LNCaP clone FGC (cell line): ENCODE results near the gene TKT.

Experiments
- DNase-seq: peaks from one replicate; pipeline ENCODE4 v3.0.0-alpha.2; 2011; ENCODE audit warnings: low read depth
- H3K4me3 ChIP-seq: 2 replicates; pipeline ENCODE4 v1.5.1; 2011; ENCODE audit warnings: mild to moderate bottlenecking, low read depth, low read length, control low read depth
- TF ChIP-seq, protein P1 (sequence below): IDR thresholded peaks from 2 replicates; pipeline ENCODE4 v1.5.1; 2012; ENCODE audit warnings: mild to moderate bottlenecking; ENCODE audit not compliant: control insufficient read depth, insufficient read depth; ENCODE audit errors: extremely low read depth

The TKT gene

DNA sequence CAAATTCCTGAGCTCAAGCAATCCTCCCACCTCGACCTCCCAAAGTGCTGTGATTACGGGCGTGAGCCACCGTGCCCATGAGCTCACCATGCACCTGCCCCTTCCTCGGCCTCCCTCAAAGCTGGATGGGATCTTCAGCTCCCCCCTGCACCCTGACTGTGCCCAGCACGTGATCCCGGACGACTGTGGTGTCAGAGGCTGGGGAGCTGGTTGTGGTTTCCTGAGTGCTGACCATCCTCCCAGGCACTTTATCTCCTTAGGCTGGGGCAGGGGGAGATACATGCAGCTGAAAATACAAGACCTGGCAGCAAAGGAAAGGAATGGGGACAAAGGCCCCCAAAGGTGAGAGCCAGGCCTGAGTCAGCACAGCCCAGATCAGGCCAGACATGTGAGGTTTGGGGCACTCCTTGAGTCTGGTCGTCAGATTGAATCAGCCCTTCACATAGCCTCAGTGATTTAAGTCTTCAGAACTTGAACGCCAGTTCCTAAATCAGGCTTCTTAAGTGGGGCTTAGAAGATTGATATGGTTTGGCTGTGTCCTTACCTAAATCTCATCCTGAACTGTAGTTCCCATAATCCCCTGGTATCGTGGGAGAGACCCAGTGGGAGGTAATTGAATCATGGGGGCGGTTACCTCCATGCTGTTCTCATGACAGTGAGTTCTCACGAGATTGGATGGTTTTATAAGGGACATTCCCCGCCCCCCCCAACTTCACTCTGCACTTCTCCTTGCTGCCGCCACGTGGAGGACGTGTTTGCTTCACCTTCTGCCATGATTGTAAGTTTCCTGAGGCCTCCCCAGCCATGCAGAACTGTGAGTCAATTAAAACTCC is 59.0 kb downstream of the TKT start:
- H3K4me3 ChIP-seq: no peak overlapping the region
- TF ChIP-seq, protein P1, sequence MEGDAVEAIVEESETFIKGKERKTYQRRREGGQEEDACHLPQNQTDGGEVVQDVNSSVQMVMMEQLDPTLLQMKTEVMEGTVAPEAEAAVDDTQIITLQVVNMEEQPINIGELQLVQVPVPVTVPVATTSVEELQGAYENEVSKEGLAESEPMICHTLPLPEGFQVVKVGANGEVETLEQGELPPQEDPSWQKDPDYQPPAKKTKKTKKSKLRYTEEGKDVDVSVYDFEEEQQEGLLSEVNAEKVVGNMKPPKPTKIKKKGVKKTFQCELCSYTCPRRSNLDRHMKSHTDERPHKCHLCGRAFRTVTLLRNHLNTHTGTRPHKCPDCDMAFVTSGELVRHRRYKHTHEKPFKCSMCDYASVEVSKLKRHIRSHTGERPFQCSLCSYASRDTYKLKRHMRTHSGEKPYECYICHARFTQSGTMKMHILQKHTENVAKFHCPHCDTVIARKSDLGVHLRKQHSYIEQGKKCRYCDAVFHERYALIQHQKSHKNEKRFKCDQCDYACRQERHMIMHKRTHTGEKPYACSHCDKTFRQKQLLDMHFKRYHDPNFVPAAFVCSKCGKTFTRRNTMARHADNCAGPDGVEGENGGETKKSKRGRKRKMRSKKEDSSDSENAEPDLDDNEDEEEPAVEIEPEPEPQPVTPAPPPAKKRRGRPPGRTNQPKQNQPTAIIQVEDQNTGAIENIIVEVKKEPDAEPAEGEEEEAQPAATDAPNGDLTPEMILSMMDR: no peak
- DNase-seq: no peak

DNA sequence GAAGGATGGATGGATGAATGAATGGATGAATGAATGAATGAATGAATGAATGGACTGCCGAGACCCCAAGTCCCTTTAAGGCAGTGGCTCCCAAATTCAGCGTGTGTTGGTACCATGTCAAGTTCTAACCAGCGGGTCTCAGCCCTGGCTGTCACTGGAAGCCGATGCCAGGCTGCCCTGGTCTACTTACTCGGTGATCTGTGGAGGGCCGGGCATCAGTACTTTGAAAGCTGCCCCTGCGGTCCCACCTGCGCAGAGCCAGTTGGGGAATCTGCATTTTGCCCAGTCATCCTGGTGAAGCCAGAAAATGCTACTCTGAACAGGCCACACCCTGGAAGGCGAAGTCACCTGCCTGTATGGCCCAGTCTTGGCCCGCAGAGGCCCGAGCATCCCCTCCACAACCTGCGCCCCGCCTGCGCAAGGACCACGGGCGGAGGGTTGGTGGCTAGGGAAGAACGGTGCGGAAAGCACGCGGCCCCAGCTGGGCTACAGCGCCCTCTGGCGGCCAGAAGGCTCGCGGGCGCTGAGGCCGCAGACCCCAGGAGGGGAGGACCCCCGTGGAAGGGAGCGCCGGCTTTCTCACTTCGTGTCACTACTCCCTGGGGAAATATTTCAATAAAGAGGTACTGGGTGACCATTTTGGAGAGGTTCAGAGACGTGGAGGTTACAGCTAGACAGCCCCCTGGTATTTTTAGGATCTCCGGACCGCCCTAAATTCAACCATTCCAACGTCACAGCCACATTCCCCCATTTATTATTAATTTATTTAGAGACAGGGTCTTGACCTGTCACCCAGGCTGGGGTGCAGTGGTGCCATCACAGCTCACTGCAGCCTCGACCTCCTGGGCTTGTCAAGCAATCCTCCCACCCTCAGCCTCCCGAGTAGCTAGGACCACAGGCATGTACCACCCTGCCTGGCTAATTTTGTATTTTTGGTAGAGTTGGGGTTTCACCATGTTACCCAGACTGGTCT is 59.9 kb downstream of the TKT start:
- TF ChIP-seq, protein P1: peak; percentile 96
- DNase-seq: no peak
- H3K4me3 ChIP-seq: no peak overlapping the region

- H3K4me3 ChIP-seq: no peak overlapping the region
- no peak for DNase-seq
- TF ChIP-seq, protein P1: no peak
Measured at GRCh38 chr3:53195066-53195450, 60.8 kb downstream of the TKT start.

DNA sequence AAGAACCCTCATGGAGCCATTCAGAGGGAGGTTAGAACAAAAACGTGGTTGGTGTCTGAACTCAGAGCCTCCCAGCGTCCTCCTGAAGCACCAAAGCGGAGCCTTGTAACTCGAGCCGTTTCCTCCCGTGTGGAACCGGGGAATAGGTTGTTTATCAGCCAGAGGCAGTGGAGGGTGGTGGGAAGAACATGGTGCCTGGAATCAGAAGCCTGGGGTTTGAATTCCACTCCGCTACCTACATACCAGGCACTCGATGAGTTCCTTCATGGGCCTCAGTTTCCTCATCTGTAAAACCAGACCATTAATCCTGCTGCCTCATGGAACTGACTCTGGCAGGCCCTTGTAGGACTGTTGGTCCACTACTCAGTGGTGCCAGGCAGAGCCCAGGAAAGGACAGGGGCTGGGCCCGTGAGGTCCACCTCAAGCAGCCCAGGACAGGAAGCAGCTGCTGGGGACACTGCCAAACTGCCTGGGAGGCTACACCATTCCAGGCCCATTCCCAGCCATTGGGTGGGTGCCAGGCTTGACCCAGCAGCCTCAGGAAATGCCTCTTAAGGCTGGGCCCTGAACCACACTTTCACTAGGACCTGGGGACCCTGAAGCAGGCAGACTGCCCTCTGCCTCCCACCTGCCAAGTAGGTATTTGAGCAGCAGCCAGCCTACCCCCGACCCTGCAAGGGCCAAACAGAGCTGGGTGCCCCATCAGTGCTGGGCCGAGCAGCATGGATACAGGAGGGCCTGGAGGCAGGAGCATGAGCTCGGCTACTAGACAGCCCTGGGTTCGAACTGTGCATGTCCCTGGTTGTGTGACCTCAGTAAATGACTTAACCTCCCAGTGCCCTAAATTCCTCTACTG is 61.4 kb downstream of the TKT start:
- no peak for DNase-seq
- TF ChIP-seq, protein P1: no peak
- no peak overlapping the region for H3K4me3 ChIP-seq

DNA sequence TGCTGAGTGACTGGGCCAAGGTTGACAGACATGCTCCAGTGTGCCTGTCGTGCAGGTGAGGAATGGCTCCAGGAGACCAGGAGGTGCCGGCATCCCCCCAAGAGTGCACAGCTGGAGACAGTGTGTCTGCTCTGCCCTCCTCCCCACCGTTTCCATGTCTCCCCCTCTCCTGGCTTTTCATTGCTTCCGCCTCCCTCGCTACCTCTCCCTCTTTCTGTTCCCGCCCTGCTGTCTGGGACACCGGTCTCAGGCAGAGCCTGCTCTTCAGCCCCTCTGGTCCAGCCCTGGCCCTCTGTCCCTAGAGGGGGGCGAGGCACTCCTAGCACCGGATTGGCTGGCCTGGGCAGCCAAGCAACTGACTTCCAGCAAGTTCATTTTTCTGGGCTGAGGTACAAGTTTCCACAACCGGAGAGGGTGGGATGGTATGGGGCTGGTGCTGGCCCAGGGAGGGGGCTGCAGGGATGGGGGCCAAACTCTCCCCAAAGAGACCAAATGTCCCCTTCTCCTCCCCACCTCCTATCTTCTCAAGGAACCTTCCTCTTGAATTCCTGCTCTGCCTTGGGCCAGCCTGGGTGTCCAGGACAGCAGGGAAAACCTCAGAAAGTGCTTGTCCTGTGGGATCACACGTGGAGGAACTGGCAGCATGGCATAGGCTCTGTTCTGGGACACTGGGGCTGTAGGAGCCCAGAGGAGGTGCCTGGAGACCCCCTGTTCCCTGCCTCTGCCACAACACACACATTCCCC is 62.2 kb downstream of the TKT start:
- H3K4me3 ChIP-seq: no peak overlapping the region
- no peak for DNase-seq
- TF ChIP-seq, protein P1: no peak

DNA sequence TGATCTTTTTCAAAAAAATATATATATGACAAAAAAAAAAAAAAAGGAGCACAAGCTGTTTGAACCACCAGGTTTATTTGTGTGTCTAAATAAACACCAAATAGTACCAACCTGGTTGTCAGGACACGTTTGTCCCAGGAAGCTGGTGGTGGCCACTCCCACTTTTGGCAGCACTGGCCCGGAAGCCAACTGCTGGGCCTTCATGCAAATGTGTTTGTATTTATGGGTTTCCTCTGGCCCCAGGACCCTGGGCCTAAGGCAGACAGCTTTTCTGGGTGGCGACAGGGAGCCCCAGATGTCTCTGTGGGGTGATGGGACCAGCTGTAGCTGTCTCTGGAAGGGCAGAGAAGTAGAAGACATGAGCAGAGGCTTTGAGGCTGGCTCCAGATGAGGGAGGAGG is 63.2 kb downstream of the TKT start:
- no peak overlapping the region for H3K4me3 ChIP-seq
- TF ChIP-seq, protein P1: no peak
- peak; percentile 86 for DNase-seq
